ENCODE results near the gene FN3KRP.

Gene FN3KRP

DNA sequence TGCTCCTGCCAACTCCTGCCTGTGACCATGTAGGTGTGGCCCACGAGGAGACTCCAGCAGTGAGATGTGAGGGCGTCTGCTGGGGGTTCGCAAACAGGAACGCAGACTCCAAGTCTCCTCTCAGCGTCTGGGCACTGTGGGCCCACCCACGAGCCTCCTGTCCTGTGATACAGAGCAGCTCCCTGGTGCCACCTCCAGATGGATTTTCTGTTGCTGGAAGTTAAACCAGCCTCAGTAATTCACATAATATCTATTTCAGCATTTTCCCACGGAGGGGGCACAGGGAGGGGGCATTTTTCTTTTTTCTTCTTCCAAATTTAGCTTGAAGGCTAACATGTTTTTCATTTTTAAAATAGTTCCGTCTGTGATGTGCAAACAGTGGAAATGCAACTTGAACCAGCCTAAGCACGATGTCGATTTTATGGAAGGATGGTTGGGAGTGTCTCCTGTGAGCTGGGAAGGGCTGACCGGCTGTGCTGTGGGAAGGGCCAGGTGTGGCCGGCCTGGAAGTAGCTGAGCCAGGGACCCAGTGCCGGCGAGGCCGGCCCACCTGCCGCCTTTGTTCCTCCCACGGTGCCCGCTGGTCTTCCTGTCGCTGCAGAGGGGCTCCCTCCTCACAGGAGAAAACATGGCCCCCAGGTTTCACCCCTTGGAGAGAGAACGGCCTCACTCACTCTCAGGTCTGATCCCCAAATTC is 14.1 kb upstream of the FN3KRP start:
- no peak for DNase-seq (ENCODE audit: low read depth)
- TF ChIP-seq, protein P1, sequence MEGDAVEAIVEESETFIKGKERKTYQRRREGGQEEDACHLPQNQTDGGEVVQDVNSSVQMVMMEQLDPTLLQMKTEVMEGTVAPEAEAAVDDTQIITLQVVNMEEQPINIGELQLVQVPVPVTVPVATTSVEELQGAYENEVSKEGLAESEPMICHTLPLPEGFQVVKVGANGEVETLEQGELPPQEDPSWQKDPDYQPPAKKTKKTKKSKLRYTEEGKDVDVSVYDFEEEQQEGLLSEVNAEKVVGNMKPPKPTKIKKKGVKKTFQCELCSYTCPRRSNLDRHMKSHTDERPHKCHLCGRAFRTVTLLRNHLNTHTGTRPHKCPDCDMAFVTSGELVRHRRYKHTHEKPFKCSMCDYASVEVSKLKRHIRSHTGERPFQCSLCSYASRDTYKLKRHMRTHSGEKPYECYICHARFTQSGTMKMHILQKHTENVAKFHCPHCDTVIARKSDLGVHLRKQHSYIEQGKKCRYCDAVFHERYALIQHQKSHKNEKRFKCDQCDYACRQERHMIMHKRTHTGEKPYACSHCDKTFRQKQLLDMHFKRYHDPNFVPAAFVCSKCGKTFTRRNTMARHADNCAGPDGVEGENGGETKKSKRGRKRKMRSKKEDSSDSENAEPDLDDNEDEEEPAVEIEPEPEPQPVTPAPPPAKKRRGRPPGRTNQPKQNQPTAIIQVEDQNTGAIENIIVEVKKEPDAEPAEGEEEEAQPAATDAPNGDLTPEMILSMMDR (IDR thresholded peaks at IDR 0.05; ENCODE audit: insufficient read depth, low read depth, low read length, missing control alignments) = no peak

DNA sequence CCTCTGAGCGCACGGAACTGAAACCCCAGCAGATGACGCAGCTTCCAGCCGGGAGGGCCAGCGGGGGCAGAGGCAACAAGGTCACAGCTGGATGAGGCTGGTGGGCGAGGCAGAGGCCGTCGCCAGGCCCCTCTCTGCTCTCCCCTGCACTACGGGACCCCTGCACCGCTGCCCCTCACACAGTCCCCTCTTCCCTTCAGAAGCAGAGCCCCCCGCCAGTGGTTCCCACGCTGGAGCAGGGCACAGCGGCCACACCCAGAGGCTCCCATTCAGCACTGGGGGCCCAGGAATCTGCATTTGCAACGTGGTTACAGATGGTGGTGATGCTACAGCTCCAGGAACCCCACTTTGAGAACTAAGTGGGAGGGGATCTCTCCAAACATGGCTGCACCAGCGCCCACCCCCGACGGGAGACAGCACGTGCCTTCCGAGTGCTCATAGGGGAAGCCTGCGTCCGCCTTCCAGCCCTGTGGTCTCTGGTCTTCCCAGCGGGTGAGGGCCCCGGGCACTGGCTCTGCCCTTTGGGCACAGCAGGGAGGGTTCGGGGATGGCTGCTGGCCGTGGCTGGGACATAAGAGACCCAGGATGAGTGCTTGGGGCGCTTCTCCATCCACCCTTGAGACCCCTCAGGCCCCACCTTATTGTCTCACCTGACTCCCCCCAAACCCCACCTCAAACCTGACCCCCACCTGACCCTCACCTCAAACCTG is 13.3 kb upstream of the FN3KRP start:
- TF ChIP-seq, protein P1 (IDR thresholded peaks at IDR 0.05; ENCODE audit: insufficient read depth, low read depth, low read length, missing control alignments) = no peak
- no peak overlapping the region for H3K4me3 ChIP-seq (ENCODE audit: low read depth, low read length)
- DNase-seq (ENCODE audit: low read depth) = no peak

More for the DNA sequence above, 14.1 kb upstream of the FN3KRP start:
- H3K4me3 ChIP-seq (ENCODE audit: low read depth, low read length) = no peak overlapping the region

DNA sequence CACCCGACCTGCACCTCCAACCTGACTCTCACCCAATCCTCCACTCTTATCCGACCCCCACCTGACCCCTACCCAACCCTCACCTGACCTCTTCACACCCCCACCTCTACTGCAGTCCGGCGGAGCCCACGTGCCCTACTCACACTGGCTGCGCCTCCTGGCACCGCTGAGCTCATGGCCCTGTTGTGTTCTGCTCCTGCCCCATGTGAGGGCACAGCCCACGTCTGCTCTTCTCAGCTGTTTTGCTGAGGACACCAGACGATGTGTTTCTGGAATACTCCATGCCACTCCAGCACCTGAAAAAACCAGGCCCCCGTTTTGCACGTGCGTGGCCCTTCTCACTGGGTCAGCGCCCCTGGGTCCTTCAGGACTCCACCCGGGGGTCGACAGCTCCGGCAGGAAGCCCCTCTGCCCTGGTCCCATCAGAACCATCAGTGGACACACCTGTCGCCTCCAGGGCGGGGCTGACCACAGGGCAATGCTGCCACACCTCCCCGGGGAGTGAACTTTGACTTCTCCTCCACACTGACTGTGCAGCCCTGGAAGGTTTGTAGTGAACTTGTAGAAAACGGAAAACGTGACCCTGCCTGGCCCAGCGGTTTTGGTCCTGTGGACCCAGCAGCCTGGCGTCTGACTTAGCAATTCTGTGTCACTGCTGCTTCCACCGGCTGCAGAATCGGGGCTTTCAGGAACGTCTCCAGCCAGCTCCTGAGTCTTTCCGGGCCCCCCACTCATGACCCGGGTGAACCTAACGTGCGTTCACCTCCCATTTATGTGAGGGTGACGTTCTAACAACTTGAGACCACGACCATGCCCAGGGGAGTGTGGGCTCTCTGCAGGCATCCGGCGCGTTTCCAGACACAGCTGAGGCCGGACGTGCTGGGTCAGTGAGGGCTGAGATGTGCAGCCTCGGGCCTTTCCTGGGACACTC is 12.3 kb upstream of the FN3KRP start:
- no peak for DNase-seq (ENCODE audit: low read depth)
- H3K4me3 ChIP-seq (ENCODE audit: low read depth, low read length) = no peak overlapping the region
- TF ChIP-seq, protein P1 (IDR thresholded peaks at IDR 0.05; ENCODE audit: insufficient read depth, low read depth, low read length, missing control alignments) = no peak

DNA sequence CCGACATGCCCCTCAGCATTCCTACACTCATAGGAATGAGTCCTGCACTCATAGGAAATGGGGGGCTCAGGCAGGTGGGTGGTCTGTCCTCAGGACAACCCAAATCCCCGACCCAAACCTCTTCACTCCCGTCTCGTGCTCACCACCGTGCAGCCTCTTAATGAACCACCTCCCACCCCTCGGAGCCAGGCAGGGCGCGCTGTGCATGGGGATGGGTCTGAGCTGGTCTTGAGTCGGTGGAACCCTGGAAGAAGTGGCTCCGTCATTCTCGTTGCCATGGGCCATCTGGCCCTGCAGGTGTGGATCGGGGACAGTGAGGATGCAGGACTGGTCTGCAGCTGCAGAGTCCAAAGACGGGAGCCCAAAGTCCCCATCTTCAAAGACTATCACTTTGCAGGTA is 11.6 kb upstream of the FN3KRP start:
- TF ChIP-seq, protein P1 (IDR thresholded peaks at IDR 0.05; ENCODE audit: insufficient read depth, low read depth, low read length, missing control alignments) = no peak
- no peak for DNase-seq (ENCODE audit: low read depth)

DNA sequence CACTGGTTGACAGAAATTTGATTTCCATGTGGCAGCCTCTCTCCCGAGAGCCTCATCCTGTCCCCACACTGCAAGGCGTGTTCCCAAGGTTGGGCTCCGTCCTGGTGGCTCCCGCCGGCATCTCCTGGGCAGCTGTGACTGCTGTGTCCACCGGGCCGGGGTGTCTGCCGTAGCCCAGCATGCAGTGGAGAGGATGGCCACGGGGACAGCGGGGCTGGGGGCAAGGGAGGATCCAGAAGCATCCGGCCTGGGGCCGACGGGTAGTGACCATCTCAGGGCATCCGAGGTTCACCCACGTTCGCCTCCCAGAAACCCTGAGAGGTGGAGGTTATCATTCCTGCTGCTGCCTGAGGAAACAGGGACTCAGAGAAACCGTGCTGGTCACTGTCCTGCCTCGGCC is 10.8 kb upstream of the FN3KRP start:
- DNase-seq (ENCODE audit: low read depth) = no peak
- TF ChIP-seq, protein P1 (IDR thresholded peaks at IDR 0.05; ENCODE audit: insufficient read depth, low read depth, low read length, missing control alignments) = no peak

More for the DNA sequence above, 11.6 kb upstream of the FN3KRP start:
- H3K4me3 ChIP-seq (ENCODE audit: low read depth, low read length) = no peak overlapping the region

DNA sequence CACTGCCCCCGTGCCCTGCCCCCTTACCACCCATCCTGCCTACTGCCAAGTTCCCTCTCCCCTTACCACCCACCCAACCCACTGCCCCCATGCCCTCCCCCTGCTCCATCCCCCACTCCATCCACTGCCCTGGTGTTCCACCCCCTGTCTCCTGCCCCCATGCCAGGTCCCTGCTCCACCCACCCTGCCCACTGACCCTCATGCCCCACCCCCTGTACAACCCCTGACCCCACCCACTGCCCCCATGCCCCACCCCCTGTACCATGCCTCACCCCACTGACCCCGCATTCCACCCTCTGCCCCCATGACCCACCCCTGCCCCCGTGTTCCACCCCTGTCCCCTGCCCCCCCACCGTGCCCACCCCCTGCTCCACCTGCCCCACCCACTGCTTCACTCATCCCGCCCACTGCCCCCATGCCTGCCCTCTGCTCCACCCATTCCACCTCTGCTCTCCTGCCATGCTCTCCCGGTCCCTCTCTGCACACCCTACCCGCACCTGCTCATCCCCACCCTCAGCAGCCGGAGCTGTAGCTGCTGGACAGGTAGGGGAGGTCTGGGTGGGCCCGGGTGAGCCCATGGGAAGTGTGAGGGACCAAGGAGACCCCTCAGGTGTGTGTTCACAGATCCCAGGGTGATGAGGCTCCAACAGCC is 7.4 kb upstream of the FN3KRP start:
- H3K4me3 ChIP-seq (ENCODE audit: low read depth, low read length) = no peak overlapping the region
- DNase-seq (ENCODE audit: low read depth) = no peak
- TF ChIP-seq, protein P1 (IDR thresholded peaks at IDR 0.05; ENCODE audit: insufficient read depth, low read depth, low read length, missing control alignments) = no peak

More for the DNA sequence above, 10.8 kb upstream of the FN3KRP start:
- no peak overlapping the region for H3K4me3 ChIP-seq (ENCODE audit: low read depth, low read length)

Measured in GM12865 (cell line).